HG03135 (cell line): ENCODE results near the gene ANKRD39.
"Not testable (repeated sequence)": the region's sequence is repeated elsewhere in the genome, so short reads cannot be mapped to it uniquely, and the experiment has no call there.

ENCODE experiments used
- ATAC-seq: cut with Tn5 transposase; IDR thresholded peaks from one replicate; pipeline ENCODE4 v1.9.1; 2021; ENCODE audit warnings: mild to moderate bottlenecking, moderate library complexity; ENCODE audit not compliant: unreplicated experiment

ANKRD39 gene

GRCh38 chr2:96857667-96858372 lies at the start of gene ANKRD39:
Gene ANKRD39, minus strand, starts transcription at chr2:96858016. Its CDS starts 29 bp downstream, at chr2:96857987.
- ATAC-seq: peak; percentile 92

- ATAC-seq: no peak
Observed at GRCh38 chr2:96906729-96907114, 48.9 kb upstream of the ANKRD39 start.

DNA sequence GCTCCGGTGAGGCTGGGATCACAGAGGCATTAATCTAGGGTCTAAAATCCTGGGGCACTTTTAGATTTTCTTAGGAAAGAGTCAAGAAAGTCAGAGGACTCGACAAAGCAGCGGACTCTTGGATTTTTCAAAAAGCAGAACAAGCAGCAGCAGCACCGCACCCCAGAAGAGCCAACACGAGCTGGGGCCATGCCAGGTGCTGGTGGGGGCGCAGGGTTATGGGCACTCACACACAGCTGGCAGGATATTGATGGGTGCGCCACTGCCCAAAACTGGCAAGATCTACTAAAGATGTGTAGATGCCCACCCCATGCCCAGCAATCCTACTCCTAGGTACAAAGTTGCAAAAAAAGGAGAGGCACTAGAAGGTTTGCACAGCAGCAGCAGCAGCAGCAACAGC lies 46.0 kb upstream of the ANKRD39 start:
- no peak for ATAC-seq

DNA sequence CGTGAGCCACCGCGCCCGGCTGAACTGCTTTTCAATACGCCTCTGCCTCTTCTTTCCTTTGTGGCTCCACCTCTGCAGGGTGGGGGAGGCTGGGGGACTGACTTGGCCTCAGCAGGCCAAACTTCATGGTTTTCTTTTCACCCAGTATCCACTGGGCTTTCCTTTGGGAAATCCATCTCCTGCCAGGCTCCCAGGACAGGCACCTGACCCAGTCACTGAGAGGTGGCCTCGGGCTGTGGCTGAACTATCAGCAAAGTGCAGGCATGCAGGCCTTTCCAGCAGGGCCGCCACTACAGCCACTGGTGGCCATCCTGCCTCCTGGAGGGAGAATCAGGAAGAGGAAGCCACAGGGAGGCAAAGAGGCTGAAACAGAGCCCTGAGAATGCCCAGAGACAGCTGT lies 45.5 kb upstream of the ANKRD39 start:
- ATAC-seq: no peak

- ATAC-seq: no peak
Observed at GRCh38 chr2:96900237-96900636, 42.4 kb upstream of the ANKRD39 start.

DNA sequence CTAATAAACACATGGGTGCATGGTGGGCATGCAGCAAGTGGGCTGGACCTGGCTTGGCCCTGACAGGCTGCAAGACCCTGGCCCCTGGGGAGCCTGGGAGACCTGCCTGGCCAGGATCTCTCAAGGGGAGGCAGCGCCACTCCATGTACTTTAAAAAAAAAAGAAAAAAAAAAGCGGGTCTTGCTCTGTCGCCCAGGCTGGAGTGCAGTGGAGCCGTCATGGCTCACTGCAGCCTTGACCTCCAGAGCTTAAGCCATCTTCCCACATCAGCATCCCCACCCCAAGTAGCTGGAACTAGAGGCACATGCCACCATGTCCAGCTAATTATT lies 41.6 kb upstream of the ANKRD39 start:
- no peak for ATAC-seq

DNA sequence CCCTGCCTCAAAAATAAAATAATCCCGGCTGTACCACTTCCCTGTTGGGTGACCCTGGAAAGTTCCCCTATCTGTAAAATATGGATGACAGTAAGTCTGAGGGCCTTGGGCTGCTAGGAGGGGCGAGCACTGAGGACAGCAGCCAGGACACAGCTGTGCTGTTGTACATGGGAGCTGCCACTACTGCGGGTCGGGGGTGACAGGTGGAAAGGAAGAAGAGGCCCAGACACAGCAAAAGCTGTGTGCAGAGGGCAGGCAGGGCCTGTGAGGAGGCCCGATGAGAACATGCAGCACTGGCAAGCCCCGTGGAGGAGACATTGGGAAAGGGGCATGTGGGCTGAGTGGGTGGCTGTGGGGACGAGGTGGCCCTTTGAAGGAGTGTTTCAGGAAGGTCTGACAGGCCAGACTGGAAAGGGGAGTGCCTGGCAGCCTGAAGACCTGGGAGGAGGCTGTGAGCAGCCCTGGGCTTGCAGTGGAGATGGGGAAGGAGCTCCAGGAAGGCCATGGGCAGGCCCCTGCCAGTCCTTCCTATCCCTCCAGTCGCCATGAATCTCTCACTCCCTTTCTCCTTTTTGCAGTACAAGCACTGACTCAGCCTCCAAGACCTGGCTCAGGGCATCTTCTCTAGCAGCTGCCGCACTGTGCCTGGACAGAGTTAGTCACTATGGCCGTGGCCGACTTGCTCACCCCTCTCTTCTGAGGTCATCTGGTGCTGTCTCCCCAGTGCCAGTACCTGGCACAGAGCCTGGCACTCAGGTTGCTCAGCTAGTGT lies 41.0 kb upstream of the ANKRD39 start:
- no peak for ATAC-seq

DNA sequence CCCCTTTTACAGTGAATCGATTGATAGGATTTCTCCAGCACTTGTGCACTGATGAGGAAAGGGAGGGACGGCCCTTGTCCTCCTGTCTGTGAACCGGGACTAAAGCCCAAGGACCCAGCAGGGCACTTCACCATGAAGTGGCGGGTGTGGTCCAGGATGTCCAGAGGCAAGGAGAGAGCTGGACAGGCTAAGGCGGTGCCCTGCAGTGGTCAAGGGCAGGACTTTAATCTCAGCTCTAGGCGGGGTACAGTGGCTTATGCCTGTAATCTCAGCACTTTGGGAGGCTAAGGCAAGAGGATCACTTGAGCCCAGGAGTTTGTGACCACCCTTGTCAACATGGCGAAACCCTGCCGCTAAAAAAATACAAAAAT lies 40.3 kb upstream of the ANKRD39 start:
- ATAC-seq: no peak

GRCh38 chr2:96897491-96898134 lies 39.8 kb upstream of the ANKRD39 start:
- no peak for ATAC-seq

DNA sequence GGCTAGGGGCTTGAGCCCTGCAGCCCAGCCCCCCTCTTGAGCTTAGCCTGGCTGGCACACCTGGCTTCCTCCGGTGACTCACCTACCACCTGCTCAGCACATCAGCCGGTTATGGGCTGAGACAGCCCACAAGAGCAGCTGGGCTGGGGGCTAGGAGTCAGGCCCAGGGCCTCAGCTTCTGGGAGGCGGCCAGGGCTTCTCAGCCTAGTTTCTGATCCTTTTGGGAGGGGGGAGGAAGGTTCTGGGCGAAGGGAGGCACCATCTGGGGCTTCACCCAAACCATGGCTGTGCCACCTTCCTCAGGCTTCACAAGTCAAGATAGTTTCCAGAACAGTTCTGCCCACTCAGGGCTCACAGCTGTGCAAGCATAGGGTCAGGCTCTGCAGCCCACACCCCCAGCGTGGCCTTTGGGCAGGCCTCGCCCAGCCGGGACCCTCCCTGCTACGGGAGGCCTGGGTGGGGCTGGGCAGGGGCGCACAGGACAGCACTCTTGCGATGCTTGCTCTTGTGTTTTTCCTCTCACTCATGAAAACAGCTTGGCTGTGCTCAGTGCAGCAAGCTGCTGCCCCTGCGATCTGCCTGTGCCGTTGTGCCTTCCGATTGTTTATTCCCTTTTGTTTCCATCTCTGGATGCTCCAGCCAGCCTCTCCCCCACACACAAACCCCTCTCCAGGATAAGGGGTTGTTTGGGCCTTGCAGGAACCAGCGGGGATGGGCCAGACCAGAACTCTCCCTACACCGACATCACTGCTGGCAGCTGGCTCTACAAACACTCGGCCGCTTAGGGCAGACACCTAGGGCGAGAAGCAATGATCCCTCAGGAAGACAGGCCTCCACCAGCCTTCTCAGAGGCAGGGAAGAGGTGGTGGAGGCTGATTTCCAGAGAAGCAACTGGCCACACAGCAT lies 38.2 kb upstream of the ANKRD39 start:
- ATAC-seq: no peak

- no peak for ATAC-seq
Observed at GRCh38 chr2:96895032-96895745, 37.4 kb upstream of the ANKRD39 start.

DNA sequence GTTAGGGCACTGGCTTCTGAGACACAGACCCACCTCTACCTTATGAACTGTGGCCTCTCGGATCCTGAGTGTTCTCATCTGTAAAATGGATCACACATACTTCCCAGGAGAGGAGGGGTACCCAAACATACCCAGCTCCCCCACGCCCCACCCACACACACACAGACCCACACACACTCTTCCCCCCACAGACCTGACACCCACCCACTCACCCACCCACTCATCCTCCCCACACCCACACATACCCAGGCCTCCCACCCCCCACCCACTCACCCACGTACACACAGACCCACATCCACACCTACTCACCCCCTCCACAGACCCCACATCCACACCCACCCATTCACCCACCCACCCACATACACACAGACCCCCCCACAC lies 36.3 kb upstream of the ANKRD39 start:
- no peak for ATAC-seq

GRCh38 chr2:96893289-96894150 lies 35.7 kb upstream of the ANKRD39 start:
- ATAC-seq: no peak

DNA sequence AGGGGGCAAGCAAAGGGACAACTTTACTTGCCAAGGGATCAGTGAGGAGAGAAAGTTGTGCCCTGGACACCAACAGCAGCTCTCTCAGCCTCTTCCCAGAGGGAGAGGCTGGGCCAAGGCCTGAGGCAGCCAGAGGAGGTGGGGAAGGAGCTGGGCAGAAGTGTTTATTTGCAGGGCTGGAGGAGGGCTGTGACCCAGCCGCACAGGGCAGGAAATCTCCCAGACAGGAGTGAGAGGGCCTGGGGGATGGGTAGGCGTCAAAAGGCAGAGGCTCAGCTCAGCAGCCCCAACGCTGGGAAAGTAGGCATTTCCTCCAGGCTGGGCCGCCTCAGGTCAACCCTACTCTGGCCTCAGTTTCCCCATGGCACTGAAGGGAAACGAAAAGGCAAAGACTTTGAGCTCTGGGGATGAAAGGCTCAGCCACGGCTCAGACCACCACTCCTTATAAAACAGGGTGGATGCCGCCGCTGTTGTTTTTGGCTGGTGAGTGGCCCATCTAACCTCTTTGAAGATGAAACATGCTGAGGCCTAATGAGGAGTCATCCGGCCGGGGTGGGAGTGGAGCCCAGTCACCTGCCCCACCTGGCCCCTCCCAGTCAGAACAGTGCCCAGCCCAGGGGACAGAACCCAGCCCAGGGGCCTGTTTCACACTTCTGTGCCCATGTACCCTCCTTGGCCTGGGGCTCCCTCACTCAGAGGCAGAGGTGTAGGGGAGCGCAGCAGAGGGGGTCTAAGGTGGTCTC lies 33.9 kb upstream of the ANKRD39 start:
- no peak for ATAC-seq

- no peak for ATAC-seq
Observed at GRCh38 chr2:96890726-96891385, 33.0 kb upstream of the ANKRD39 start.

- ATAC-seq: no peak
Observed at GRCh38 chr2:96890252-96890651, 32.4 kb upstream of the ANKRD39 start.

DNA sequence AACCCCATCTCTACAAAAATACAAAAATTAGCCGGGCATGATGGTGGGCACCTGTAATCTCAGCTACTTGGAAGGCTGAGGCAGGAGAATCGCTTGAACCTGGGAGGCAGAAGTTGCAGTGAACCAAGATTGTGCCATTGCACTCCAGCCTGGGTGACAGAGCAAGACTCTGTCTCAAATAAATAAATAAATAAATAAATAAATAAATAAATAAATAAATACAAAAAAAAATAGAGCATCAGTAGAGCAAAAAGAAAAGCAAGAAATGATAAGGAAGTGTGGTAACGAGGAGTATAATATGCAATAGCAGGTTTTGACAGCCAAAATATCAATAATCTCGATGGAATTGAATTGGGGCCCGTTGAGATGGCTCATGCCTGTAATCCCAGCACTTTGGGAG lies 31.7 kb upstream of the ANKRD39 start:
- not testable (repeated sequence) for ATAC-seq
